GM23338 (cell line): Measurements from ENCODE around the gene DAP3. TPM values are rescaled to one million over a fixed set of nuclear protein-coding genes. Genes with fewer than 3 reads are reported as not detected.

Experiments
- ATAC-seq: fragments of 200-7000 bp; cut with Tn5 transposase; 3 replicates; pipeline ENCODE4 v1.9.1; 2020
- DNase-seq: peaks from one replicate; pipeline ENCODE4 v3.0.0-alpha.2; 2015; ENCODE audit warnings: low spot score
- H2AFZ ChIP-seq: fragments of 200-600 bp; sonication (generic); 2 replicates; pipeline ENCODE4 v1.8.0; 2016; ENCODE audit warnings: antibody characterized with exemption, mild to moderate bottlenecking, moderate library complexity
- H3F3A ChIP-seq: fragments of 200-600 bp; sonication (generic); replicated peaks from 2 replicates; pipeline ENCODE4 v1.8.0; 2017; ENCODE audit warnings: antibody characterized with exemption, mixed run types, low read depth
- H3K27ac ChIP-seq: fragments of 200-600 bp; sonication (generic); 2 replicates; pipeline ENCODE4 v1.6.1; 2016; ENCODE audit warnings: low read depth
- H3K27me3 ChIP-seq: fragments of 200-600 bp; sonication (generic); 2 replicates; pipeline ENCODE4 v1.8.0; 2016; ENCODE audit warnings: mild to moderate bottlenecking, mixed run types, moderate library complexity; ENCODE audit not compliant: insufficient read depth
- H3K36me3 ChIP-seq: fragments of 200-600 bp; sonication (generic); 2 replicates; pipeline ENCODE4 v1.8.0; 2016; ENCODE audit warnings: mild to moderate bottlenecking; ENCODE audit not compliant: insufficient read depth
- H3K4me1 ChIP-seq: fragments of 200-600 bp; sonication (generic); 2 replicates; pipeline ENCODE4 v1.8.0; 2016; ENCODE audit warnings: mild to moderate bottlenecking, moderate library complexity; ENCODE audit not compliant: insufficient read depth
- H3K4me2 ChIP-seq: fragments of 200-600 bp; sonication (generic); 2 replicates; pipeline ENCODE4 v1.7.1; 2017; ENCODE audit warnings: mixed run types
- H3K4me3 ChIP-seq: fragments of 200-600 bp; sonication (generic); 2 replicates; pipeline ENCODE4 v1.6.1; 2016; ENCODE audit warnings: mixed run types
- H3K79me2 ChIP-seq: fragments of 200-600 bp; sonication (generic); replicated peaks from 2 replicates; pipeline ENCODE4 v1.8.0; 2017; ENCODE audit warnings: mild to moderate bottlenecking; ENCODE audit not compliant: insufficient read depth
- H3K9me2 ChIP-seq: fragments of 200-600 bp; sonication (generic); 2 replicates; pipeline ENCODE4 v1.8.0; 2017; ENCODE audit not compliant: insufficient read depth
- H4K20me1 ChIP-seq: fragments of 200-600 bp; sonication (generic); replicated peaks from 2 replicates; pipeline ENCODE4 v1.8.0; 2017; ENCODE audit warnings: mild to moderate bottlenecking; ENCODE audit not compliant: insufficient read depth
- H3K27ac Mint-ChIP-seq: 2 replicates; pipeline ENCODE4 v1.8.0; 2020; ENCODE audit warnings: inconsistent platforms, mild to moderate bottlenecking, moderate library complexity, mixed read lengths
- H3K27me3 Mint-ChIP-seq: 3 replicates; pipeline ENCODE4 v1.8.0; 2022; ENCODE audit warnings: low read depth, mild to moderate bottlenecking, moderate library complexity, mixed read lengths, inconsistent platforms; ENCODE audit not compliant: insufficient read depth, poor library complexity
- H3K36me3 Mint-ChIP-seq: 3 replicates; pipeline ENCODE4 v1.8.0; 2021; ENCODE audit warnings: low read depth, mild to moderate bottlenecking, inconsistent platforms, moderate library complexity, mixed read lengths
- H3K4me1 Mint-ChIP-seq: 3 replicates; pipeline ENCODE4 v1.8.0; 2020; ENCODE audit warnings: mild to moderate bottlenecking, inconsistent platforms, mixed read lengths
- H3K4me3 Mint-ChIP-seq: 3 replicates; pipeline ENCODE4 v1.8.0; 2021; ENCODE audit warnings: moderate library complexity, mild to moderate bottlenecking, inconsistent platforms, mixed read lengths
- H3K9me3 Mint-ChIP-seq: 3 replicates; pipeline ENCODE4 v1.8.0; 2020; ENCODE audit warnings: moderate library complexity, mild to moderate bottlenecking, inconsistent platforms, mixed read lengths
- CREB1 ChIP-seq: fragments of 250-450 bp; sonication (Bioruptor Pico); IDR thresholded peaks from 2 replicates; pipeline ENCODE4 v1.5.0; 2020; ENCODE audit warnings: low read depth, mild to moderate bottlenecking, moderate library complexity
- EZH2 ChIP-seq: fragments of 200-600 bp; sonication (generic); IDR thresholded peaks from one replicate; pipeline ENCODE4 v1.8.0; 2017; ENCODE audit warnings: antibody characterized with exemption, mild to moderate bottlenecking, low read depth; ENCODE audit not compliant: unreplicated experiment
- EZH2phosphoT487 ChIP-seq: fragments of 200-600 bp; sonication (generic); IDR thresholded peaks from one replicate; pipeline ENCODE4 v1.8.1; 2018; ENCODE audit warnings: antibody characterized with exemption; ENCODE audit not compliant: unreplicated experiment
- JUNB ChIP-seq: IDR thresholded peaks from one replicate; pipeline ENCODE4 v1.6.1; 2016; ENCODE audit warnings: antibody characterized with exemption; ENCODE audit not compliant: unreplicated experiment
- NANOG ChIP-seq: IDR thresholded peaks from 2 replicates; pipeline ENCODE4 v1.6.1; 2016; ENCODE audit warnings: antibody characterized with exemption, borderline replicate concordance
- POLR2AphosphoS5 ChIP-seq: IDR thresholded peaks from 2 replicates; pipeline ENCODE4 v1.6.1; 2016; ENCODE audit warnings: antibody characterized with exemption, low read depth
- STAT1 ChIP-seq: IDR thresholded peaks from one replicate; pipeline ENCODE4 v1.6.1; 2016; ENCODE audit warnings: antibody characterized with exemption; ENCODE audit not compliant: unreplicated experiment
- ZNF114 ChIP-seq: fragments of 250-450 bp; sonication (Bioruptor Pico); IDR thresholded peaks from 2 replicates; pipeline ENCODE4 v1.5.0; 2020; ENCODE audit warnings: mild to moderate bottlenecking, moderate library complexity
- ZNF331 ChIP-seq: fragments of 250-450 bp; sonication (Bioruptor Pico); IDR thresholded peaks from 2 replicates; pipeline ENCODE4 v1.5.0; 2020; ENCODE audit warnings: low read depth, mild to moderate bottlenecking, moderate library complexity
- polyA plus RNA-seq: library from polyadenylated mRNA; unstranded; fragments of >200 nt; fragmentation: Nextera tagmentation; extraction: Ambion mirVana; gene quantifications from 2 replicates; pipeline ENCODE4 v1.2.1, GENCODE V29; 2016
- total RNA-seq: library from RNA; depleted of rRNA; stranded (reverse); fragments of >200 nt; shearing (Covaris generic); gene quantifications from 2 replicates; pipeline ENCODE4 v1.2.3, GENCODE V29; 2014
- TF ChIP-seq, protein P1 (sequence below): fragments of 250-450 bp; sonication (Bioruptor Pico); IDR thresholded peaks from 2 replicates; pipeline ENCODE4 v1.5.0; 2020; ENCODE audit warnings: mild to moderate bottlenecking, moderate library complexity
- TF ChIP-seq, protein P2 (sequence below), 2 experiments: fragments of 200-600 bp in 1 of 2; sonication (generic) in 1 of 2; conservative IDR thresholded peaks; 2 replicates each; pipeline versions ENCODE4 v1.5.1 to v1.6.1; 2016 to 2017; ENCODE audit warnings: antibody characterized with exemption in 2 of 2, low read depth in 2 of 2, mild to moderate bottlenecking in 2 of 2, moderate library complexity in 1 of 2
- TF ChIP-seq, protein P3 (sequence below): IDR thresholded peaks from 2 replicates; pipeline ENCODE4 v1.6.1; 2016; ENCODE audit warnings: antibody characterized with exemption
- TF ChIP-seq, protein P4 (sequence below): IDR thresholded peaks from one replicate; pipeline ENCODE4 v1.6.1; 2018; ENCODE audit warnings: antibody characterized with exemption; ENCODE audit not compliant: unreplicated experiment

Gene DAP3
- total and polyA plus RNA-seq, 2 experiments from 2014 or later, result 89.8 to 90.1 TPM

DNA sequence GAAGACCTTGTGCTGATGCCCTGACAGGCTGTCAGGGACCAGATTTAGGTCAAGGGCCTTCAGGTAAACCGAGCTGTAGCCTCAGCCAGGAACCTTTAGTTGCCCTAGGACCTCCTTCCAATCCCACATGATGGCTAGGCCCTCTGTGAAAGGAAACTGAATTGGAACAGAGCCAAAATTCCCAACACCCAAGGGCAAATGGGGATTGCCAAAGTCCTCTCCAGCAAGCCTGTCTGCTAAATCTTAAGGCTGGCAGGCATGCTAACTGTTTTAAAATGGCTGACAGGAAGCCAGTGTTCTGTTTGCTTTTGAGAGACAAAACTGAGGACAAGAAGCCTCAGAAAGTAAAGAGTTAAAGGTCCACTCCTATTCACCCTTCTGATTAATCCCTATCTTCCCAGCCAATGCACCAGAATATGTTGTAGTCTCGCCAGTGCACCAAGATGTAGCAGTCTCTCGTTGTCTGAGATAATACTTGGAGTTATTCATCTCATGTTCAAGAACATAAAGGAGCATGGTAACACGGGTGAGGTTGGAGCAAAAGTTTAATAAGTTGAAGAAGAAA is 43.8 kb upstream of the DAP3 start:
- H3K27me3 ChIP-seq, result no peaks in the 10 kb centered on the region
- H3K27ac ChIP-seq, result no peak overlapping the region
- TF ChIP-seq CREB1 (no peak), ZNF331 (no peak), NANOG (no peak), EZH2phosphoT487 (no peak), JUNB (no peak), POLR2AphosphoS5 (no peak), STAT1 (no peak), EZH2 (no peak), ZNF114 (CRISPR knock-in tag) (no peak)
- TF ChIP-seq, protein P1, sequence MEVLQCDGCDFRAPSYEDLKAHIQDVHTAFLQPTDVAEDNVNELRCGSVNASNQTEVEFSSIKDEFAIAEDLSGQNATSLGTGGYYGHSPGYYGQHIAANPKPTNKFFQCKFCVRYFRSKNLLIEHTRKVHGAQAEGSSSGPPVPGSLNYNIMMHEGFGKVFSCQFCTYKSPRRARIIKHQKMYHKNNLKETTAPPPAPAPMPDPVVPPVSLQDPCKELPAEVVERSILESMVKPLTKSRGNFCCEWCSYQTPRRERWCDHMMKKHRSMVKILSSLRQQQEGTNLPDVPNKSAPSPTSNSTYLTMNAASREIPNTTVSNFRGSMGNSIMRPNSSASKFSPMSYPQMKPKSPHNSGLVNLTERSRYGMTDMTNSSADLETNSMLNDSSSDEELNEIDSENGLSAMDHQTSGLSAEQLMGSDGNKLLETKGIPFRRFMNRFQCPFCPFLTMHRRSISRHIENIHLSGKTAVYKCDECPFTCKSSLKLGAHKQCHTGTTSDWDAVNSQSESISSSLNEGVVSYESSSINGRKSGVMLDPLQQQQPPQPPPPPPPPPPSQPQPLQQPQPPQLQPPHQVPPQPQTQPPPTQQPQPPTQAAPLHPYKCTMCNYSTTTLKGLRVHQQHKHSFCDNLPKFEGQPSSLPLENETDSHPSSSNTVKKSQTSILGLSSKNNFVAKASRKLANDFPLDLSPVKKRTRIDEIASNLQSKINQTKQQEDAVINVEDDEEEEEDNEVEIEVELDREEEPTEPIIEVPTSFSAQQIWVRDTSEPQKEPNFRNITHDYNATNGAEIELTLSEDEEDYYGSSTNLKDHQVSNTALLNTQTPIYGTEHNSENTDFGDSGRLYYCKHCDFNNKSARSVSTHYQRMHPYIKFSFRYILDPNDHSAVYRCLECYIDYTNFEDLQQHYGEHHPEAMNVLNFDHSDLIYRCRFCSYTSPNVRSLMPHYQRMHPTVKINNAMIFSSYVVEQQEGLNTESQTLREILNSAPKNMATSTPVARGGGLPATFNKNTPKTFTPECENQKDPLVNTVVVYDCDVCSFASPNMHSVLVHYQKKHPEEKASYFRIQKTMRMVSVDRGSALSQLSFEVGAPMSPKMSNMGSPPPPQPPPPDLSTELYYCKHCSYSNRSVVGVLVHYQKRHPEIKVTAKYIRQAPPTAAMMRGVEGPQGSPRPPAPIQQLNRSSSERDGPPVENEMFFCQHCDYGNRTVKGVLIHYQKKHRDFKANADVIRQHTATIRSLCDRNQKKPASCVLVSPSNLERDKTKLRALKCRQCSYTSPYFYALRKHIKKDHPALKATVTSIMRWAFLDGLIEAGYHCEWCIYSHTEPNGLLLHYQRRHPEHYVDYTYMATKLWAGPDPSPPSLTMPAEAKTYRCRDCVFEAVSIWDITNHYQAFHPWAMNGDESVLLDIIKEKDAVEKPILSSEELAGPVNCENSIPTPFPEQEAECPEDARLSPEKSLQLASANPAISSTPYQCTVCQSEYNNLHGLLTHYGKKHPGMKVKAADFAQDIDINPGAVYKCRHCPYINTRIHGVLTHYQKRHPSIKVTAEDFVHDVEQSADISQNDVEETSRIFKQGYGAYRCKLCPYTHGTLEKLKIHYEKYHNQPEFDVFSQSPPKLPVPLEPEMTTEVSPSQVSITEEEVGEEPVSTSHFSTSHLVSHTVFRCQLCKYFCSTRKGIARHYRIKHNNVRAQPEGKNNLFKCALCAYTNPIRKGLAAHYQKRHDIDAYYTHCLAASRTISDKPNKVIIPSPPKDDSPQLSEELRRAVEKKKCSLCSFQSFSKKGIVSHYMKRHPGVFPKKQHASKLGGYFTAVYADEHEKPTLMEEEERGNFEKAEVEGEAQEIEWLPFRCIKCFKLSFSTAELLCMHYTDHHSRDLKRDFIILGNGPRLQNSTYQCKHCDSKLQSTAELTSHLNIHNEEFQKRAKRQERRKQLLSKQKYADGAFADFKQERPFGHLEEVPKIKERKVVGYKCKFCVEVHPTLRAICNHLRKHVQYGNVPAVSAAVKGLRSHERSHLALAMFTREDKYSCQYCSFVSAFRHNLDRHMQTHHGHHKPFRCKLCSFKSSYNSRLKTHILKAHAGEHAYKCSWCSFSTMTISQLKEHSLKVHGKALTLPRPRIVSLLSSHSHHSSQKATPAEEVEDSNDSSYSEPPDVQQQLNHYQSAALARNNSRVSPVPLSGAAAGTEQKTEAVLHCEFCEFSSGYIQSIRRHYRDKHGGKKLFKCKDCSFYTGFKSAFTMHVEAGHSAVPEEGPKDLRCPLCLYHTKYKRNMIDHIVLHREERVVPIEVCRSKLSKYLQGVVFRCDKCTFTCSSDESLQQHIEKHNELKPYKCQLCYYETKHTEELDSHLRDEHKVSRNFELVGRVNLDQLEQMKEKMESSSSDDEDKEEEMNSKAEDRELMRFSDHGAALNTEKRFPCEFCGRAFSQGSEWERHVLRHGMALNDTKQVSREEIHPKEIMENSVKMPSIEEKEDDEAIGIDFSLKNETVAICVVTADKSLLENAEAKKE (CRISPR knock-in tag), result no peak
- TF ChIP-seq, protein P2, sequence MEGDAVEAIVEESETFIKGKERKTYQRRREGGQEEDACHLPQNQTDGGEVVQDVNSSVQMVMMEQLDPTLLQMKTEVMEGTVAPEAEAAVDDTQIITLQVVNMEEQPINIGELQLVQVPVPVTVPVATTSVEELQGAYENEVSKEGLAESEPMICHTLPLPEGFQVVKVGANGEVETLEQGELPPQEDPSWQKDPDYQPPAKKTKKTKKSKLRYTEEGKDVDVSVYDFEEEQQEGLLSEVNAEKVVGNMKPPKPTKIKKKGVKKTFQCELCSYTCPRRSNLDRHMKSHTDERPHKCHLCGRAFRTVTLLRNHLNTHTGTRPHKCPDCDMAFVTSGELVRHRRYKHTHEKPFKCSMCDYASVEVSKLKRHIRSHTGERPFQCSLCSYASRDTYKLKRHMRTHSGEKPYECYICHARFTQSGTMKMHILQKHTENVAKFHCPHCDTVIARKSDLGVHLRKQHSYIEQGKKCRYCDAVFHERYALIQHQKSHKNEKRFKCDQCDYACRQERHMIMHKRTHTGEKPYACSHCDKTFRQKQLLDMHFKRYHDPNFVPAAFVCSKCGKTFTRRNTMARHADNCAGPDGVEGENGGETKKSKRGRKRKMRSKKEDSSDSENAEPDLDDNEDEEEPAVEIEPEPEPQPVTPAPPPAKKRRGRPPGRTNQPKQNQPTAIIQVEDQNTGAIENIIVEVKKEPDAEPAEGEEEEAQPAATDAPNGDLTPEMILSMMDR (conservative IDR thresholded peaks at IDR 0.05; ENCODE audit: low read depth in 2 of 2), result no peak
- TF ChIP-seq, protein P3, sequence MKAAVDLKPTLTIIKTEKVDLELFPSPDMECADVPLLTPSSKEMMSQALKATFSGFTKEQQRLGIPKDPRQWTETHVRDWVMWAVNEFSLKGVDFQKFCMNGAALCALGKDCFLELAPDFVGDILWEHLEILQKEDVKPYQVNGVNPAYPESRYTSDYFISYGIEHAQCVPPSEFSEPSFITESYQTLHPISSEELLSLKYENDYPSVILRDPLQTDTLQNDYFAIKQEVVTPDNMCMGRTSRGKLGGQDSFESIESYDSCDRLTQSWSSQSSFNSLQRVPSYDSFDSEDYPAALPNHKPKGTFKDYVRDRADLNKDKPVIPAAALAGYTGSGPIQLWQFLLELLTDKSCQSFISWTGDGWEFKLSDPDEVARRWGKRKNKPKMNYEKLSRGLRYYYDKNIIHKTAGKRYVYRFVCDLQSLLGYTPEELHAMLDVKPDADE, result no peak
- TF ChIP-seq, protein P4, sequence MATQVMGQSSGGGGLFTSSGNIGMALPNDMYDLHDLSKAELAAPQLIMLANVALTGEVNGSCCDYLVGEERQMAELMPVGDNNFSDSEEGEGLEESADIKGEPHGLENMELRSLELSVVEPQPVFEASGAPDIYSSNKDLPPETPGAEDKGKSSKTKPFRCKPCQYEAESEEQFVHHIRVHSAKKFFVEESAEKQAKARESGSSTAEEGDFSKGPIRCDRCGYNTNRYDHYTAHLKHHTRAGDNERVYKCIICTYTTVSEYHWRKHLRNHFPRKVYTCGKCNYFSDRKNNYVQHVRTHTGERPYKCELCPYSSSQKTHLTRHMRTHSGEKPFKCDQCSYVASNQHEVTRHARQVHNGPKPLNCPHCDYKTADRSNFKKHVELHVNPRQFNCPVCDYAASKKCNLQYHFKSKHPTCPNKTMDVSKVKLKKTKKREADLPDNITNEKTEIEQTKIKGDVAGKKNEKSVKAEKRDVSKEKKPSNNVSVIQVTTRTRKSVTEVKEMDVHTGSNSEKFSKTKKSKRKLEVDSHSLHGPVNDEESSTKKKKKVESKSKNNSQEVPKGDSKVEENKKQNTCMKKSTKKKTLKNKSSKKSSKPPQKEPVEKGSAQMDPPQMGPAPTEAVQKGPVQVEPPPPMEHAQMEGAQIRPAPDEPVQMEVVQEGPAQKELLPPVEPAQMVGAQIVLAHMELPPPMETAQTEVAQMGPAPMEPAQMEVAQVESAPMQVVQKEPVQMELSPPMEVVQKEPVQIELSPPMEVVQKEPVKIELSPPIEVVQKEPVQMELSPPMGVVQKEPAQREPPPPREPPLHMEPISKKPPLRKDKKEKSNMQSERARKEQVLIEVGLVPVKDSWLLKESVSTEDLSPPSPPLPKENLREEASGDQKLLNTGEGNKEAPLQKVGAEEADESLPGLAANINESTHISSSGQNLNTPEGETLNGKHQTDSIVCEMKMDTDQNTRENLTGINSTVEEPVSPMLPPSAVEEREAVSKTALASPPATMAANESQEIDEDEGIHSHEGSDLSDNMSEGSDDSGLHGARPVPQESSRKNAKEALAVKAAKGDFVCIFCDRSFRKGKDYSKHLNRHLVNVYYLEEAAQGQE, result no peak
- H3K27me3 Mint-ChIP-seq, result no peaks in the 10 kb centered on the region
- H3K4me3 ChIP-seq, result no peak overlapping the region
- no peak overlapping the region for H3K4me2 ChIP-seq
- ATAC-seq (no peak), DNase-seq (no peak)
- H3K4me1 ChIP-seq, result no peaks in the 10 kb centered on the region
- H3K36me3 Mint-ChIP-seq, result peaks cover 28% of the 10 kb centered on the region
- no peak overlapping the region for H3K27ac Mint-ChIP-seq
- H3K4me3 Mint-ChIP-seq, result no peak overlapping the region
- H3K79me2 ChIP-seq, result no peaks in the 10 kb centered on the region
- peaks cover 36% of the 10 kb centered on the region for H3K9me3 Mint-ChIP-seq
- H4K20me1 ChIP-seq, result no peaks in the 10 kb centered on the region
- H3K36me3 ChIP-seq, result peaks cover 12% of the 10 kb centered on the region; the same call in 1 of the 2 replicates
- no peaks in the 10 kb centered on the region for H3F3A ChIP-seq
- no peaks in the 10 kb centered on the region for H3K9me2 ChIP-seq
- peak overlapping the region; percentile 47; the same call in 1 of the 2 replicates for H2AFZ ChIP-seq
- H3K4me1 Mint-ChIP-seq, result peaks cover 2% of the 10 kb centered on the region; the same call in 2 of the 3 replicates
